ENCODE data around the gene DSEL.
A peak's percentile ranks its signal among the peaks of the same experiment; 100 is the strongest.

Gene DSEL

DNA sequence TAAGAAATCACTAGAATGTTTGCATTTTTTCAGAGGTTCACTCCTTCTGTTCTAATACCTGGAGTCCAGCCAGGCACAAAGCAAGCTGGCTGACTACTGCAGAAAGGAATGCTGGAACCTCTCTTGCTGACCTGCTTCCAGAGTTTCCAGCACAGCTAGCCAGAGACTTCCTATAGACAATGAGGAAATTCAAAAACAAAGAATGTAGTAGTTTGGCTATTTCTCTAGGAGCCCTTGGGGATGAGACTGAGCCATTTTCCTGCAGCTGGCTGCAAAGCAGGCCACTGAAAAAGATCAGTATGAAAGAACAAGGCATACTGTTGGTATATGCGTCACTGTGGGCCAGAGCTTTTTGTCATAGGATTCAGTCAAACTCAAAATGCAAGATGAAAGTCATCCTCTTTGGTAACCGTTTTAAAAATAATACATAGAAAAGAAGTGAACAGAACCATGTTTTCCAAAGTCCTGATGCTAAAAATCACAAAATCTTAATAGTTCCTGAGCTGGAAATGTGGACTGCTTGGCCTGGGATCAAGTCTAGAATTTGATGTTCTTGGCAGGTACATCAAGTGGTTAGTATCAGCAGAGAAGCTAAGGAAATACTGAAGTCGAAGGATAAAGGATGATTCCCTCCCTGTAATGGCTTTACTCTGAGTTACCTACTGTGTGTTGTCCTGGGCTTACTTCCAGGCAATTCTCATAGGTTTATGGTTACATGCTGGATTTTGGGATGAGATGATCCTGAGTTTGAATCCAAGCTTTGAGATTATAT is 9.0 kb upstream of the DSEL start:
- peak; percentile 99 for DNase-seq (ENCODE audit: low read depth)
- TF ChIP-seq, protein P1, sequence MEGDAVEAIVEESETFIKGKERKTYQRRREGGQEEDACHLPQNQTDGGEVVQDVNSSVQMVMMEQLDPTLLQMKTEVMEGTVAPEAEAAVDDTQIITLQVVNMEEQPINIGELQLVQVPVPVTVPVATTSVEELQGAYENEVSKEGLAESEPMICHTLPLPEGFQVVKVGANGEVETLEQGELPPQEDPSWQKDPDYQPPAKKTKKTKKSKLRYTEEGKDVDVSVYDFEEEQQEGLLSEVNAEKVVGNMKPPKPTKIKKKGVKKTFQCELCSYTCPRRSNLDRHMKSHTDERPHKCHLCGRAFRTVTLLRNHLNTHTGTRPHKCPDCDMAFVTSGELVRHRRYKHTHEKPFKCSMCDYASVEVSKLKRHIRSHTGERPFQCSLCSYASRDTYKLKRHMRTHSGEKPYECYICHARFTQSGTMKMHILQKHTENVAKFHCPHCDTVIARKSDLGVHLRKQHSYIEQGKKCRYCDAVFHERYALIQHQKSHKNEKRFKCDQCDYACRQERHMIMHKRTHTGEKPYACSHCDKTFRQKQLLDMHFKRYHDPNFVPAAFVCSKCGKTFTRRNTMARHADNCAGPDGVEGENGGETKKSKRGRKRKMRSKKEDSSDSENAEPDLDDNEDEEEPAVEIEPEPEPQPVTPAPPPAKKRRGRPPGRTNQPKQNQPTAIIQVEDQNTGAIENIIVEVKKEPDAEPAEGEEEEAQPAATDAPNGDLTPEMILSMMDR (conservative IDR thresholded peaks at IDR 0.05; ENCODE audit: low read length), result no peak
- H3K4me3 ChIP-seq (ENCODE audit: low read length), result no peak overlapping the region

DNA sequence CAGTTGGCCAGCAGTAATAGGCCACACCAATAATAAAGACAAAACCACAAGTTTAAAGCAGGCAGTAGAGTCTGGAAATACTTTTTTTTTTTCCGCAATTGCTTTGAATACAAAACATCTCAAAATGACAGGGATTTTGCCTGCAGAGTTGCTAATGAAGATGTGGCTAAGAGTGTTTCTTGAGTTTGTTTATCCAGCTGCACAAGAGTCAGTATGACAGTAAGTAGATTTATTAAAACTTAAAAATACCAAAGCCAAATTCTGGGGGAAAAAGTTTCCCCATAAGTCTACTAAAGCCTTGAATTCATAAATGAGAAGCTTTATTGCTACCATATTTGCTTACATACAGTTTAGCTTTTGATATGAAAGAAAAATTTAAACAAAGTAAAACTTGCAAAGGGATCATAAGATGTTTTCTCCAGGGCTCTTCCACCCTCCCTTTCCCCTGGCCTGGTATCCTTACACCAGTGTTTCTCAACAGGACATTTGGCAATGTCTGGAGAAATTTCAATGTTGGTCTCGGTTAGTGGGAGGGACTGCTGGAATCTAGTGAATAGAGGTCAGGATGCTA is 3.9 kb upstream of the DSEL start:
- TF ChIP-seq, protein P1 (conservative IDR thresholded peaks at IDR 0.05; ENCODE audit: low read length), result no peak
- no peak overlapping the region for H3K4me3 ChIP-seq (ENCODE audit: low read length)
- DNase-seq (ENCODE audit: low read depth), result peak; percentile 96

DNA sequence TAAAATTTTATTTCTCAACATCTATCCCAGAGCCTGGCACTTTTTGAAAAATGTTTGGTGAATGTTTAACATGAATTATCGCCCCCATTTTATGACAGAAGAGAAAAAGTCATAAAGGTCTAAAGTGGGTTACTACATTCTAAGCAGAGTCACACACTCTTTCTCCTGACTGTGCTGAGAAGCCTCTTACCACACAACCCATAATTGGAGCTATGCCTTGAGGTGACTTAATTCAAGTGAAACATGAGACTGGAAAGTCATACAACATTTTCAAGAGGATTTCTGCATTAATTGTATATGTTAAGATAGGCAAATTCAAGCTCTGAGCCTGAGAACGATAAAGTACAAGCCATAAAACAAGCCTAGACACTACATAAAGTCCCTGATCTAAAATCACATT is 3.1 kb upstream of the DSEL start:
- peak; percentile 87 for DNase-seq (ENCODE audit: low read depth)
- TF ChIP-seq, protein P1 (conservative IDR thresholded peaks at IDR 0.05; ENCODE audit: low read length), result no peak

DNA sequence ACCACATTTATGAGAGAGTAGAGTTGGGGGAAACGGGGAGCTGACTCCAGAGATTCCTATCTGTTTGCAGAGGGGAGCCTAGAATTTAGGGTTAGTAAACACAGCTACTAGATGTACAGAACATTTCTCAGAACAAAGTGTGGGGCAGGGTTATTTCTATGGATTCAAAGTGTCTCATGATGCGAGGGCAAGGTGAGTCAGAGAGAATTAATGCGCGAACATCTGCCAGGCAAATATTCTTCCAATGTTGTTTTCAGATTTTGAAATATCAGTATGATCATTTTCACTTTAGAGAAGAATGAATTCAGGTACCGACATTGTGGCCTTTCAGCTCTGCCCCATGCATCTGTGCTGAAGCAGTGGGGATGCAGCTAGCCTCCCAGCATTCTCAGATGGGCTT is 2.0 kb upstream of the DSEL start:
- no peak overlapping the region for H3K4me3 ChIP-seq (ENCODE audit: low read length)
- TF ChIP-seq, protein P1 (conservative IDR thresholded peaks at IDR 0.05; ENCODE audit: low read length), result no peak
- no peak for DNase-seq (ENCODE audit: low read depth)

More for the DNA sequence above, 3.1 kb upstream of the DSEL start:
- H3K4me3 ChIP-seq (ENCODE audit: low read length), result no peak overlapping the region; the same call in 1 of the 2 replicates

DNA sequence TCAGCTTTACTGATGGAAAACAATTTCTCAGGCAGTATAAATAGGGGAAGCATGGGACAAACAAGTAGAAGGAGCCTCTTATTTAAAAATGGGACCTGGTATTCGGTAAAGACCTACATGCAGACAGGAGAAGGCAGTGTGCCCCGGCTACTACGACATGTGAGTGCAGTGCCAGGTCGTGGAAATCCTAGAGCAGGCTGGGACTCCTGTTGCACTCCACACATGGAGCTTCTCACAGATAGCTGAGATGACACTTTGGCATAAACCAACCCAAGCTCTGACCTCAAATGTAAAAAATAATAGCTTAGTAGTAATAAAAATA is 885 bp upstream of the DSEL start:
- peak; percentile 33 for DNase-seq (ENCODE audit: low read depth)
- TF ChIP-seq, protein P1 (conservative IDR thresholded peaks at IDR 0.05; ENCODE audit: low read length), result no peak
- peak overlapping the region; percentile 70 for H3K4me3 ChIP-seq (ENCODE audit: low read length)

DNA sequence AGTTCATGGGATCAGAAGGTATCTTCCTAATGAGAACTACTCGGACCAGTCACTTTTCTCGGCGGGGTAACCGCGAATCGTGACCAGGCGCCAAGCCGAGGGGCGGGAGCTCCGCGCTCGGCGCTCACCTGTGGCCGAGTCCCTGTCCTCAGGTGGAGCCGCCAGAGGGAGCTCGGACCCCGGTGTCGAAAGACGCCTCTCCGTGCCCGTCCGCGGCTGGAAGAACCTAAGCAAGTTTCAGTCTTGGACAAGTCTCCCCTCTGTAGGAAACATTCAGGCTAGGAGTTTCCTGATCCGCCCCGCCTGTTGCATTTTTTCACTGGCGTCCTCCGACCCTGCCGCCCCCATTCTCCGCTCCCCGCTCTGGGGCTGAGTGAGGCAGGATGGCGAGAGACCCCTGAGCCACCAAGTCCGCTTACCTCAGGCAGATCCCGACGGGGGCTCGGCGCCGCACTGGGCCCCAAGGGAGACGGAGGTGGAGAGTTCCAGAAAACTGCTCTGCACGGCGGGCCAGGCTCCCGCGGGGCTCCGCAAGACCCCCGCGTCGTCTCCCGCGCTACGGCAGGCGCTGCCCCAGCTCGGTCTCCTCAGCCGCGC is 480 bp downstream of the DSEL start:
- DNase-seq (ENCODE audit: low read depth), result peak; percentile 83
- TF ChIP-seq, protein P1 (conservative IDR thresholded peaks at IDR 0.05; ENCODE audit: low read length), result peak; percentile 66
- peak overlapping the region; percentile 87 for H3K4me3 ChIP-seq (ENCODE audit: low read length)
